Measurements from ENCODE around the gene SERPINB5.

The SERPINB5 gene

DNA sequence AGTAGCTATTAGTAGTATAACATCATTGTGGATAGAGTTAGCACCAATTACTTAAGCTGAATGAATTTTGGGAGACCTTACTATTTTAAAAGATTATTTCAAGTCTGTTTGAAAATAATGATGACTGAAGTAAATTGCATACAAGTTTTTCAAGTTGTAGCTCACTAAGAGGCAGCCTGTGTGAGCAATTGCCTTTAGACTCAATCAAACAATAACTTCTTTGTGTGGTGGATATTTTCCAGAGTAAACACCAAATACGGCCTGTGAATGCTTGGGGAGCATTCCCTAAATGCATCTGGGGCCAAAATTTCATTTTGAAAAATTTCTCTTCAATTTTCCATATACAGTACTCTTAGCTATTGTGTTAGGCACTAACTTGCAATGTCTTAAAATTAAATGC, 73.3 kb downstream of the SERPINB5 start:
- Histone ChIP-seq H3K27me3 (replicated peaks in 2 of 5; ENCODE audit: control insufficient read depth in 4 of 5, insufficient read depth in 5 of 5, low read length in 4 of 5) (no peaks in the 10 kb centered on the region), H3K27ac (ENCODE audit: insufficient read depth in 1 of 2, low read depth in 1 of 2, low read length in 2 of 2, poor library complexity in 1 of 2, severe bottlenecking in 2 of 2) (no peak overlapping the region), H3K36me3 (ENCODE audit: control insufficient read depth in 4 of 4, insufficient read depth in 4 of 4, low read length in 3 of 4) (no peaks in the 10 kb centered on the region), H3K4me1 (ENCODE audit: control extremely low read depth in 1 of 4, control insufficient read depth in 4 of 4, insufficient read depth in 4 of 4, low read length in 3 of 4) (peaks cover 0 to 4% (median 1%) of the 10 kb centered on the region in 4 experiments), H3K4me3 (ENCODE audit: control insufficient read depth in 1 of 7, extremely low read depth in 1 of 7, insufficient read depth in 4 of 7, low read depth in 2 of 7, low read length in 6 of 7) (no peak overlapping the region), H3K9me3 (ENCODE audit: control extremely low read depth in 1 of 5, control insufficient read depth in 4 of 5, insufficient read depth in 2 of 5, low read depth in 1 of 5, low read length in 4 of 5) (no peaks in the 10 kb centered on the region)
- no CpG with 5 or more reads among the region's 1 CpG for WGBS (ENCODE audit: insufficient coverage)
- DNase-seq = no peak
- ChIA-PET POLR2A (no interaction called here), CTCF (interaction anchor here (0.7 kb wide), 1 partner anchor 19 kb away, joined by 3 read pairs; no protein-coding TSS in a partner anchor)

DNA sequence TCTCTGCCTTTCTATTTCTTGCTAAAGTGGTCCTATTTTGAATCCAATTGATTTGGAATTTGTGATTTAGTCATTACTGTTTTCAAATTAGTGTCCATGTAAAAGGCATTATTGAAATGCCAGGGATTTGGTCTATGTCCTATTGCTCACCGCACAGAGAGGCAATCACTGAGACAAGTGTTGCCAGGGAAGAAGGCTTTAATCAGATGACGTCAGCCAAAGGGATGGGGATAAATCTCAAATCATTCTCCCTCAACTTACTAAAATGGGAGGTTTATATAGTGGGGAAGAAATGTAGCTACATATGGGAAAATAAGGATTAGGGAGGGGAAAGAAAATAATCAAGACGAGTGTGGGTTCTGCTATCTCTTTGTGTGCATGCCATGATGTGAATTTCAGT, 75.0 kb downstream of the SERPINB5 start:
- Histone ChIP-seq H3K27me3 (replicated peaks in 2 of 5; ENCODE audit: control insufficient read depth in 4 of 5, insufficient read depth in 5 of 5, low read length in 4 of 5) (no peaks in the 10 kb centered on the region), H3K27ac (ENCODE audit: insufficient read depth in 1 of 2, low read depth in 1 of 2, low read length in 2 of 2, poor library complexity in 1 of 2, severe bottlenecking in 2 of 2) (no peak overlapping the region), H3K36me3 (ENCODE audit: control insufficient read depth in 4 of 4, insufficient read depth in 4 of 4, low read length in 3 of 4) (no peaks in the 10 kb centered on the region), H3K4me1 (ENCODE audit: control extremely low read depth in 1 of 4, control insufficient read depth in 4 of 4, insufficient read depth in 4 of 4, low read length in 3 of 4) (peaks cover 0 to 4% (median 1%) of the 10 kb centered on the region in 4 experiments), H3K9me3 (ENCODE audit: control extremely low read depth in 1 of 5, control insufficient read depth in 4 of 5, insufficient read depth in 2 of 5, low read depth in 1 of 5, low read length in 4 of 5) (no peaks in the 10 kb centered on the region), H3K4me3 (ENCODE audit: control insufficient read depth in 1 of 7, extremely low read depth in 1 of 7, insufficient read depth in 4 of 7, low read depth in 2 of 7, low read length in 6 of 7) (no peak overlapping the region)
- ChIA-PET POLR2A (no interaction called here), CTCF (no interaction called here)
- DNase-seq = no peak
- WGBS (ENCODE audit: insufficient coverage) = 90% methylated on average over 2 of the region's 3 CpGs

DNA sequence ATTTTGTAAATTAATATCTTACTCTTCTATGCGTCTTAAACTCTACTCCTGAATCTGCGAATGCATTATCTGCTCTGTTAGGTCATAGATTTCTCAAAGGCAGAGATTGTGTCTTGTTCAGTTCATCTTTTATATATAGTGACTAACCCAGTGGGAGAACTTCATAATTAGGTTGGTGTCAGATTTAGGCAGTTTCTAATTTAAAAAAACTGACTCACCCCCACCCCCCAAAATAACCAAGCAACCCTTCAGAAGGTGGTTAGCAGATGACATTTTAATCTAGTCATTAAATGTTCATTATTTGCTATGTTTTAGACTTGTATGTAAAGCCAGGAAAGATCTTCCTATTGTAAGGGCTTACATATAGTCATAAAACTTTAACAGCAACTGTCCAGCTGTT, 75.8 kb downstream of the SERPINB5 start:
- Histone ChIP-seq H3K36me3 (ENCODE audit: control insufficient read depth in 4 of 4, insufficient read depth in 4 of 4, low read length in 3 of 4) (no peaks in the 10 kb centered on the region), H3K27me3 (replicated peaks in 2 of 5; ENCODE audit: control insufficient read depth in 4 of 5, insufficient read depth in 5 of 5, low read length in 4 of 5) (no peaks in the 10 kb centered on the region), H3K9me3 (ENCODE audit: control extremely low read depth in 1 of 5, control insufficient read depth in 4 of 5, insufficient read depth in 2 of 5, low read depth in 1 of 5, low read length in 4 of 5) (no peaks in the 10 kb centered on the region), H3K4me1 (ENCODE audit: control extremely low read depth in 1 of 4, control insufficient read depth in 4 of 4, insufficient read depth in 4 of 4, low read length in 3 of 4) (peaks cover 0 to 4% (median 1%) of the 10 kb centered on the region in 4 experiments), H3K4me3 (ENCODE audit: control insufficient read depth in 1 of 7, extremely low read depth in 1 of 7, insufficient read depth in 4 of 7, low read depth in 2 of 7, low read length in 6 of 7) (no peak overlapping the region), H3K27ac (ENCODE audit: insufficient read depth in 1 of 2, low read depth in 1 of 2, low read length in 2 of 2, poor library complexity in 1 of 2, severe bottlenecking in 2 of 2) (no peak overlapping the region)
- ChIA-PET POLR2A (no interaction called here), CTCF (interaction anchor here (1.5 kb wide), 1 partner anchor 25 kb away, joined by 5 read pairs; no protein-coding TSS in a partner anchor)
- no CpG with 5 or more reads among the region's 2 CpGs for WGBS (ENCODE audit: insufficient coverage)
- no peak for DNase-seq

DNA sequence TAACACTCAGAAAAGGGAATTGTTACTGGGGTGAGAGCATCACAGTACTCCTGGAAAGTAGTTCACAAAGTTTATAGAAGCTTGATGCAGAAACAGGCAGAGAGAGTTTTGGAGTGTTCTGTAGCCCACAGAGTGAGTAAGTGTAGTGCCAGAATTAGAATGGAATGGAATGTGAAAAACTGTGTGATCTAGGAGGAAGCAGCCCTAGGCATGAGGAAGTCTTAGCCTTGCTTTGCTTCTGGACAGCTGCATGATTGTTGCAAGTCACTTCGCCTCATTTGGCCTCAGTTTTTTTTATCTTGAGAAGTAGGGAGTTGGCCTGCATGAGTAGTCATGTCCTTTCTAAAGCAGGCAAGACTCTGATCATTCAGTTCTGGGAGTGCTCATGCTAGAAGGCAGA, 76.3 kb downstream of the SERPINB5 start:
- no peak overlapping the region for H3K27ac ChIP-seq (ENCODE audit: insufficient read depth in 1 of 2, low read depth in 1 of 2, low read length in 2 of 2, poor library complexity in 1 of 2, severe bottlenecking in 2 of 2)
- 30% methylated on average over 1 of the region's 1 CpG for WGBS (ENCODE audit: insufficient coverage)
- peak in 2 of 3 donors; percentile 44 to 60 for DNase-seq

More for the DNA sequence above, 76.3 kb downstream of the SERPINB5 start:
- Histone ChIP-seq H3K4me3 (ENCODE audit: control insufficient read depth in 1 of 7, extremely low read depth in 1 of 7, insufficient read depth in 4 of 7, low read depth in 2 of 7, low read length in 6 of 7) (no peak overlapping the region), H3K9me3 (ENCODE audit: control extremely low read depth in 1 of 5, control insufficient read depth in 4 of 5, insufficient read depth in 2 of 5, low read depth in 1 of 5, low read length in 4 of 5) (no peaks in the 10 kb centered on the region), H3K27me3 (replicated peaks in 2 of 5; ENCODE audit: control insufficient read depth in 4 of 5, insufficient read depth in 5 of 5, low read length in 4 of 5) (no peaks in the 10 kb centered on the region), H3K4me1 (ENCODE audit: control extremely low read depth in 1 of 4, control insufficient read depth in 4 of 4, insufficient read depth in 4 of 4, low read length in 3 of 4) (peaks cover 0 to 4% (median 1%) of the 10 kb centered on the region in 4 experiments), H3K36me3 (ENCODE audit: control insufficient read depth in 4 of 4, insufficient read depth in 4 of 4, low read length in 3 of 4) (no peaks in the 10 kb centered on the region)
- POLR2A ChIA-PET = no interaction called here
- CTCF ChIA-PET = interaction anchor here (1.5 kb wide), 1 partner anchor 24 kb away, joined by 5 read pairs; no protein-coding TSS in a partner anchor

Data from common myeloid progenitor, CD34-positive (primary cell).